Upper lobe of left lung (tissue), 6 donors: ENCODE measurements around the gene ATP6V1F. TPM values are rescaled to one million over a fixed set of nuclear protein-coding genes. Genes with fewer than 3 reads are reported as not detected.

ENCODE experiments used
- ATAC-seq, 2 donors: fragments of 200-7000 bp; cut with Tn5 transposase; one replicate each; pipeline ENCODE4 v1.9.1; 2022; ENCODE audit warnings: mild to moderate bottlenecking in 2 of 2, moderate library complexity in 2 of 2; ENCODE audit not compliant: low FRiP score in 2 of 2
- DNase-seq, 2 donors: peaks; one replicate each; pipeline ENCODE4 v3.0.0-alpha.2; 2019 to 2020
- H3K27ac ChIP-seq, 4 donors: fragments of 200-600 bp; sonication (generic); one replicate each; pipeline ENCODE4 v1.5.1; 2016 to 2019
- H3K27me3 ChIP-seq, 4 donors: fragments of 200-600 bp; sonication (generic); one replicate each; pipeline ENCODE4 v1.5.1; 2017 to 2019
- H3K36me3 ChIP-seq, 4 donors: fragments of 200-600 bp; sonication (generic); one replicate each; pipeline ENCODE4 v1.5.1; 2016 to 2019
- H3K4me1 ChIP-seq, 4 donors: fragments of 200-600 bp; sonication (generic); one replicate each; pipeline ENCODE4 v1.5.1; 2018 to 2019
- H3K4me3 ChIP-seq, 4 donors: fragments of 200-600 bp; sonication (generic); one replicate each; pipeline ENCODE4 v1.5.1; 2017 to 2019; ENCODE audit warnings: mild to moderate bottlenecking in 2 of 4, moderate library complexity in 1 of 4
- H3K9me3 ChIP-seq, 4 donors: fragments of 200-600 bp; sonication (generic); one replicate each; pipeline ENCODE4 v1.5.1; 2018 to 2019
- CTCF ChIP-seq, 6 experiments: fragments of 450-650 bp in 4 of 6; fragments of 200-600 bp in 2 of 6; sonication (generic) in 2 of 6; IDR thresholded peaks; one replicate each; pipeline ENCODE4 v1.5.1; 2016 to 2019; ENCODE audit warnings: antibody characterized with exemption in 6 of 6
- EP300 ChIP-seq, 4 donors: sonication (generic); formaldehyde crosslinking; IDR thresholded peaks; one replicate each; pipeline ENCODE4 v1.5.1; 2017; ENCODE audit warnings: antibody characterized with exemption in 4 of 4, control low read depth in 2 of 4
- POLR2A ChIP-seq, 4 donors: fragments of 450-650 bp; IDR thresholded peaks; one replicate each; pipeline ENCODE4 v1.5.1; 2016 to 2017; ENCODE audit warnings: antibody characterized with exemption in 4 of 4, mild to moderate bottlenecking in 2 of 4
- POLR2AphosphoS5 ChIP-seq, 2 donors: sonication (generic); formaldehyde crosslinking; IDR thresholded peaks; one replicate each; pipeline ENCODE4 v1.5.1; 2017; ENCODE audit warnings: antibody characterized with exemption in 2 of 2
- WGBS, 2 donors: methylation state at CpG; one replicate each; pipeline ENCODE4 v1.1.5; 2017 to 2018; 5-methylcytosine and 5-hydroxymethylcytosine counted together
- total RNA-seq, 6 donors: library from RNA; depleted of rRNA in 4 of 6; stranded (reverse); fragments of >200 nt in 4 of 6; gene quantifications; one replicate each; pipeline versions ENCODE4 v1.1.0 to v1.2.1, GENCODE V29; 2016 to 2021
- donor health status: DM: no; HTN: no; CAD: no; lungs with moderate emphysema.
- donor health status: DM: no; HTN: yes; CAD: no; lungs with severe emphysema.

Gene ATP6V1F
- total RNA-seq, 6 donors from 2014 or later = 99.8 to 224 (median 156) TPM

- no peaks in the 10 kb centered on the region for H3K9me3 ChIP-seq
- DNase-seq (peak in 1 of 2 donors; percentile 71), ATAC-seq (no peak)
- no peak overlapping the region for H3K27ac ChIP-seq
- H3K4me1 ChIP-seq = no peaks in the 10 kb centered on the region
- H3K4me3 ChIP-seq = no peak overlapping the region
- H3K36me3 ChIP-seq = no peaks in the 10 kb centered on the region
- TF ChIP-seq CTCF (IDR thresholded peaks at IDR 0.05) (no peak), EP300 (IDR thresholded peaks at IDR 0.05) (no peak), POLR2A (IDR thresholded peaks at IDR 0.05) (no peak), POLR2AphosphoS5 (IDR thresholded peaks at IDR 0.05) (no peak)
- H3K27me3 ChIP-seq = no peaks in the 10 kb centered on the region
- WGBS, 2 donors = 72 to 83% methylated on average over 8 to 11 of the region's 23 CpGs
Observed at GRCh38 chr7:128853799-128854198, 8.9 kb upstream of the ATP6V1F start.

GRCh38 chr7:128854396-128854795 lies 8.3 kb upstream of the ATP6V1F start:
- WGBS, 2 donors = 89 to 100% methylated on average over 1 to 9 of the region's 21 CpGs
- ATAC-seq (no peak), DNase-seq (peak in 1 of 2 donors; percentile 73)
- Histone ChIP-seq H3K4me1 (no peaks in the 10 kb centered on the region), H3K27me3 (no peaks in the 10 kb centered on the region), H3K36me3 (no peaks in the 10 kb centered on the region), H3K9me3 (no peaks in the 10 kb centered on the region), H3K27ac (no peak overlapping the region), H3K4me3 (no peak overlapping the region)
- TF ChIP-seq CTCF (IDR thresholded peaks at IDR 0.05) = no peak
- no peak for TF ChIP-seq EP300 (IDR thresholded peaks at IDR 0.05)
- no peak for TF ChIP-seq POLR2A (IDR thresholded peaks at IDR 0.05)
- TF ChIP-seq POLR2AphosphoS5 (IDR thresholded peaks at IDR 0.05) = no peak

- no peaks in the 10 kb centered on the region for H3K9me3 ChIP-seq
- TF ChIP-seq EP300 (IDR thresholded peaks at IDR 0.05) (no peak), POLR2AphosphoS5 (IDR thresholded peaks at IDR 0.05) (no peak), POLR2A (IDR thresholded peaks at IDR 0.05) (no peak), CTCF (IDR thresholded peaks at IDR 0.05) (no peak)
- H3K4me1 ChIP-seq = peaks cover 0 to 5% (median 2%) of the 10 kb centered on the region in 4 donors
- H3K27ac ChIP-seq = no peak overlapping the region
- no peaks in the 10 kb centered on the region for H3K36me3 ChIP-seq
- 80 to 87% methylated on average over 2 to 3 of the region's 3 CpGs for WGBS, 2 donors
- no peak overlapping the region for H3K4me3 ChIP-seq
- no peaks in the 10 kb centered on the region for H3K27me3 ChIP-seq
- DNase-seq (no peak), ATAC-seq (no peak)
Observed at GRCh38 chr7:128855559-128855958, 7.1 kb upstream of the ATP6V1F start.

GRCh38 chr7:128856001-128856718 lies 6.5 kb upstream of the ATP6V1F start:
- ATAC-seq = no peak
- no peak overlapping the region for H3K4me3 ChIP-seq
- H3K27me3 ChIP-seq = no peaks in the 10 kb centered on the region
- DNase-seq = peak in 1 of 2 donors; percentile 67
- H3K4me1 ChIP-seq = peaks cover 0 to 5% (median 2%) of the 10 kb centered on the region in 4 donors
- WGBS, 2 donors = 88% methylated on average over 2 to 17 of the region's 17 CpGs
- H3K36me3 ChIP-seq = no peaks in the 10 kb centered on the region
- no peaks in the 10 kb centered on the region for H3K9me3 ChIP-seq
- no peak for TF ChIP-seq POLR2A (IDR thresholded peaks at IDR 0.05)
- TF ChIP-seq CTCF (IDR thresholded peaks at IDR 0.05) = no peak
- H3K27ac ChIP-seq = no peak overlapping the region
